H1 (cell line): ENCODE results near the gene ENTPD2. TPM values are rescaled to one million over a fixed set of nuclear protein-coding genes. Genes with fewer than 3 reads are reported as not detected.

Experiments
- BRCA1 ChIP-seq: IDR thresholded peaks from 2 replicates; pipeline ENCODE4 v1.6.1; 2012; ENCODE audit warnings: low read depth, low read length, improper control_type of control experiment
- CHD2 ChIP-seq: IDR thresholded peaks from 2 replicates; pipeline ENCODE4 v1.6.1; 2012; ENCODE audit warnings: low read length, improper control_type of control experiment
- EGR1 ChIP-seq: IDR thresholded peaks from 2 replicates; pipeline ENCODE4 v1.6.1; 2011; ENCODE audit warnings: low read depth, low read length, borderline replicate concordance
- EP300 ChIP-seq, 2 experiments: IDR thresholded peaks; 1 replicate in 1 of 2; 2 replicates in 1 of 2; pipeline ENCODE4 v1.6.1; 2011 to 2012; ENCODE audit warnings: low read depth in 2 of 2, low read length in 2 of 2, mild to moderate bottlenecking in 2 of 2, borderline replicate concordance in 1 of 2, inconsistent platforms in 1 of 2, moderate library complexity in 1 of 2
- GABPA ChIP-seq: IDR thresholded peaks from 2 replicates; pipeline ENCODE4 v1.6.1; 2011; ENCODE audit warnings: mild to moderate bottlenecking, low read length, moderate library complexity, borderline replicate concordance; ENCODE audit not compliant: insufficient read depth
- GTF2F1 ChIP-seq: IDR thresholded peaks from 2 replicates; pipeline ENCODE4 v1.6.1; 2012; ENCODE audit warnings: low read depth, low read length, improper control_type of control experiment, borderline replicate concordance
- KDM1A ChIP-seq: fragments of 200-600, 300-600 bp; sonication (generic); IDR thresholded peaks from 2 replicates; pipeline ENCODE4 v1.7.1; 2016; ENCODE audit warnings: mild to moderate bottlenecking, low read length, borderline replicate concordance
- KDM5A ChIP-seq: fragments of 200-600 bp; IDR thresholded peaks from 2 replicates; pipeline ENCODE4 v1.7.1; 2012; ENCODE audit warnings: mild to moderate bottlenecking, low read length, inconsistent platforms, mixed read lengths
- NANOG ChIP-seq: IDR thresholded peaks from 2 replicates; pipeline ENCODE4 v1.6.1; 2011; ENCODE audit warnings: low read length, low read depth, mild to moderate bottlenecking, inconsistent platforms; ENCODE audit not compliant: insufficient read depth, poor library complexity, severe bottlenecking
- PHF8 ChIP-seq: fragments of 200-600 bp; sonication (generic); conservative IDR thresholded peaks from 2 replicates; pipeline ENCODE4 v1.7.1; 2012; ENCODE audit warnings: low read depth, mild to moderate bottlenecking, inconsistent platforms, low read length, moderate library complexity
- RBBP5 ChIP-seq: IDR thresholded peaks from 2 replicates; pipeline ENCODE4 v1.7.1; 2012; ENCODE audit warnings: low read depth, mild to moderate bottlenecking, inconsistent platforms, low read length, moderate library complexity, borderline replicate concordance
- RNF2 ChIP-seq: fragments of 200-900, 300-1000 bp; sonication (generic); IDR thresholded peaks from 2 replicates; pipeline ENCODE4 v1.7.1; 2016; ENCODE audit warnings: borderline replicate concordance, low read depth, mild to moderate bottlenecking, antibody characterized with exemption, low read length; ENCODE audit not compliant: poor library complexity, severe bottlenecking; ENCODE audit errors: missing control alignments
- SP4 ChIP-seq: IDR thresholded peaks from 2 replicates; pipeline ENCODE4 v1.6.1; 2012; ENCODE audit warnings: low read length, inconsistent platforms
- SUZ12 ChIP-seq: fragments of 200-600 bp; sonication (generic); IDR thresholded peaks from 2 replicates; pipeline ENCODE4 v1.6.1; 2012; ENCODE audit warnings: mild to moderate bottlenecking, inconsistent platforms, low read length, moderate library complexity, mixed read lengths
- TBP ChIP-seq: IDR thresholded peaks from 2 replicates; pipeline ENCODE4 v1.6.1; 2011; ENCODE audit warnings: low read depth, low read length, improper control_type of control experiment
- YY1 ChIP-seq: IDR thresholded peaks from 2 replicates; pipeline ENCODE4 v1.6.1; 2011; ENCODE audit warnings: low read depth, mild to moderate bottlenecking, low read length
- polyA plus RNA-seq, 7 experiments: library from polyadenylated mRNA; depleted of rRNA in 3 of 7; stranded (reverse) in 5 of 7; unstranded in 2 of 7; fragments of >200 nt in 5 of 7; fragments of 200-250 nt in 2 of 7; gene quantifications; 1 replicate in 5 of 7; 2 replicates in 1 of 7; 4 replicates in 1 of 7; pipeline versions ENCODE4 v1.2.1 to v1.2.3, GENCODE V29; 2011 to 2013; ENCODE audit warnings: missing spikeins in 2 of 7, mixed read lengths in 2 of 7
- total RNA-seq: library from RNA; stranded (reverse); fragmentation: NEBNext Ultra II Directional; extraction: Animal tissue kit (Norgen Biotek cat#: 25700); gene quantifications from 2 replicates; pipeline ENCODE4 v1.2.1, GENCODE V29; 2021

The ENTPD2 gene
- total and polyA plus RNA-seq, 2 of the 8 experiments (the other 6 are each of a cell fraction or from before 2014, with no cell fraction given), result 0.65 to 3.8 TPM

GRCh38 chr9:137070201-137070905, 16.5 kb upstream of the ENTPD2 start, which contains the start of gene SAPCD2 (continued):
- no peak for TF ChIP-seq KDM5A
- no peak for TF ChIP-seq SUZ12
- no peak for TF ChIP-seq NANOG
- no peak for TF ChIP-seq EGR1
- no peak for TF ChIP-seq GTF2F1
- TF ChIP-seq RNF2, result no peak
- TF ChIP-seq PHF8, result no peak
- TF ChIP-seq TBP, result peak; percentile 35; the same call in 1 of the 2 replicates
- no peak for TF ChIP-seq BRCA1
- TF ChIP-seq SP4, result no peak
- TF ChIP-seq KDM1A, result no peak
- TF ChIP-seq YY1, result 0 out of 2 replicates have a peak, but pooled peaks have one; percentile 7
- TF ChIP-seq EP300 (IDR thresholded peaks at IDR 0.05; ENCODE audit: borderline replicate concordance in 1 of 2, low read depth in 2 of 2, low read length in 2 of 2), result 0 out of 3 replicates have a peak, but pooled peaks of 1 of the 2 experiments have one; percentile 18
- TF ChIP-seq RBBP5, result peak; percentile 21; the same call in 1 of the 2 replicates
- TF ChIP-seq GABPA, result no peak
- TF ChIP-seq CHD2, result no peak
